HCT116 (cell line): ENCODE measurements around the gene CPA5. TPM values are rescaled to one million over a fixed set of nuclear protein-coding genes. Genes with fewer than 3 reads are reported as not detected.

Experiments used
- ATAC-seq: fragments of 200-7000 bp; cut with Tn5 transposase; 2 replicates; pipeline ENCODE4 v1.9.1; 2020; ENCODE audit warnings: mild to moderate bottlenecking, moderate library complexity
- BruUV-seq: library from RNA; stranded (reverse); fragments of 400-500 nt; replicated peaks from 2 replicates; lab custom pipeline; 2021; lab: Mats Ljungman, UMichigan
- CTCF ChIA-PET: fragments of 300-600 bp; sonication (Branson Sonifier 250); formaldehyde crosslinking; loops from one replicate; lab custom pipeline; 2021; ENCODE audit warnings: antibody characterized with exemption; lab: Charles Lee
- POLR2A ChIA-PET: fragments of 300-600, 350-600 bp; sonication (Branson Sonifier 250); formaldehyde crosslinking; loops from one replicate; lab custom pipeline; 2021; ENCODE audit warnings: antibody characterized with exemption; lab: Charles Lee
- RAD21 ChIA-PET, 2 experiments: fragments of 300-600 bp; sonication (Branson Sonifier 250); formaldehyde crosslinking; loops; one replicate each; lab custom pipeline; 2023; ENCODE audit warnings: low total read pairs in 2 of 2; ENCODE audit not compliant: uncharacterized antibody in 2 of 2, unreplicated experiment in 2 of 2, low non-redundant PET in 1 of 2; lab: Charles Lee
- DNase-seq: peaks from one replicate; pipeline ENCODE4 v3.0.0-alpha.2; 2010; ENCODE audit warnings: low read depth, low spot score
- H2AFZ ChIP-seq: fragments of 200-600 bp; shearing (Covaris generic), sonication (generic); 2 replicates; pipeline ENCODE4 v1.6.1; 2017; ENCODE audit warnings: low read depth, mixed run types, mixed read lengths, antibody characterized with exemption, low read length; ENCODE audit not compliant: poor library complexity, severe bottlenecking
- H3K27ac ChIP-seq: 2 replicates; pipeline ENCODE4 v1.5.1; 2012; ENCODE audit warnings: low read depth, low read length
- H3K27me3 ChIP-seq: fragments of 200-600 bp; sonication (generic); 2 replicates; pipeline ENCODE4 v1.6.1; 2016; ENCODE audit warnings: mixed run types, low read length, mixed read lengths; ENCODE audit not compliant: insufficient read depth
- H3K36me3 ChIP-seq, 2 experiments: fragments of 200-500 bp in 1 of 2; fragments of 200-600 bp in 1 of 2; sonication (Bioruptor generic) in 1 of 2; sonication (generic) in 1 of 2; 2 replicates each; pipeline versions ENCODE4 v1.5.1 to v1.6.1; 2014 to 2016; ENCODE audit warnings: low read length in 2 of 2, inconsistent platforms in 1 of 2, mixed read lengths in 1 of 2, mixed run types in 1 of 2; ENCODE audit not compliant: insufficient read depth in 2 of 2, control insufficient read depth in 1 of 2
- H3K4me1 ChIP-seq, 2 experiments: fragments of 200-600 bp in 1 of 2; sonication (generic) in 1 of 2; 2 replicates each; pipeline versions ENCODE4 v1.5.1 to v1.6.1; 2012 to 2017; ENCODE audit warnings: low read length in 2 of 2, inconsistent platforms in 1 of 2, mild to moderate bottlenecking in 1 of 2, mixed read lengths in 1 of 2, mixed run types in 1 of 2, moderate library complexity in 1 of 2; ENCODE audit not compliant: insufficient read depth in 2 of 2, control insufficient read depth in 1 of 2
- H3K4me2 ChIP-seq: fragments of 200-600 bp; sonication (generic); 2 replicates; pipeline ENCODE4 v1.6.1; 2017; ENCODE audit warnings: mixed run types, low read length, mixed read lengths
- H3K4me3 ChIP-seq, 2 experiments: fragments of 200-600 bp in 1 of 2; sonication (generic) in 1 of 2; replicated peaks in 1 of 2; 2 replicates each; pipeline ENCODE4 v1.5.1; 2011 to 2016; ENCODE audit warnings: low read length in 2 of 2, control low read depth in 1 of 2, low read depth in 1 of 2, mild to moderate bottlenecking in 1 of 2, mixed read lengths in 1 of 2, mixed run types in 1 of 2
- H3K79me2 ChIP-seq: fragments of 200-600 bp; sonication (generic); 2 replicates; pipeline ENCODE4 v1.6.1; 2017; ENCODE audit warnings: mild to moderate bottlenecking, mixed run types, low read length, moderate library complexity, mixed read lengths; ENCODE audit not compliant: insufficient read depth
- H3K9ac ChIP-seq: fragments of 200-600 bp; sonication (generic); 2 replicates; pipeline ENCODE4 v1.6.1; 2016; ENCODE audit warnings: low read length, mixed read lengths
- H3K9me2 ChIP-seq: fragments of 200-600 bp; sonication (generic), shearing (Covaris generic); 2 replicates; pipeline ENCODE4 v1.6.1; 2017; ENCODE audit warnings: mixed run types, mild to moderate bottlenecking, moderate library complexity; ENCODE audit not compliant: insufficient read depth
- H3K9me3 ChIP-seq, 2 experiments: fragments of 200-500 bp in 1 of 2; fragments of 200-600 bp in 1 of 2; sonication (Bioruptor generic) in 1 of 2; sonication (generic) in 1 of 2; 2 replicates each; pipeline ENCODE4 v1.6.1; 2014 to 2017; ENCODE audit warnings: low read length in 2 of 2, mixed read lengths in 2 of 2, inconsistent platforms in 1 of 2, low read depth in 1 of 2, mild to moderate bottlenecking in 1 of 2, mixed run types in 1 of 2, moderate library complexity in 1 of 2; ENCODE audit not compliant: control insufficient read depth in 1 of 2, insufficient read depth in 1 of 2
- H4K20me1 ChIP-seq: fragments of 200-600 bp; sonication (generic), shearing (Covaris generic); 2 replicates; pipeline ENCODE4 v1.6.1; 2017; ENCODE audit warnings: mixed run types, mild to moderate bottlenecking, moderate library complexity; ENCODE audit not compliant: insufficient read depth
- CBX3 ChIP-seq: IDR thresholded peaks from 2 replicates; pipeline ENCODE4 v1.6.1; 2012; ENCODE audit warnings: low read depth
- CEBPB ChIP-seq: IDR thresholded peaks from 2 replicates; pipeline ENCODE4 v1.6.1; 2012; ENCODE audit warnings: low read depth
- EGR1 ChIP-seq: IDR thresholded peaks from 2 replicates; pipeline ENCODE4 v1.6.1; 2012; ENCODE audit warnings: low read depth
- FOSL1 ChIP-seq: IDR thresholded peaks from 2 replicates; pipeline ENCODE4 v1.6.1; 2012; ENCODE audit warnings: low read depth
- JUND ChIP-seq: IDR thresholded peaks from 2 replicates; pipeline ENCODE4 v1.6.1; 2012
- POLR2AphosphoS5 ChIP-seq: IDR thresholded peaks from 2 replicates; pipeline ENCODE4 v1.6.1; 2011; ENCODE audit warnings: mild to moderate bottlenecking, low read depth, low read length, moderate library complexity
- RAD21 ChIP-seq: IDR thresholded peaks from 2 replicates; pipeline ENCODE4 v1.6.1; 2012; ENCODE audit warnings: low read depth, mild to moderate bottlenecking
- SIN3A ChIP-seq: IDR thresholded peaks from 2 replicates; pipeline ENCODE4 v1.6.1; 2012; ENCODE audit warnings: low read depth
- SP1 ChIP-seq: IDR thresholded peaks from 2 replicates; pipeline ENCODE4 v1.6.1; 2012; ENCODE audit warnings: low read depth
- SRF ChIP-seq: IDR thresholded peaks from 2 replicates; pipeline ENCODE4 v1.6.1; 2012; ENCODE audit warnings: low read depth
- ZFX ChIP-seq: fragments of 450-650 bp; IDR thresholded peaks from 2 replicates; pipeline ENCODE4 v1.6.1; 2017
- intact Hi-C: fragments of 100-400 bp; cut with micrococcal nuclease; formaldehyde crosslinking; loops from 2 replicates; pipeline ENCODE4 v1.10.0; 2022
- total RNA-seq: library from RNA; stranded (reverse); gene quantifications from one replicate; pipeline ENCODE4 v1.2.1, GENCODE V29; 2021; ENCODE audit not compliant: unreplicated experiment
- TF ChIP-seq, protein P1 (sequence below): IDR thresholded peaks from 2 replicates; pipeline ENCODE4 v1.6.1; 2012
- TF ChIP-seq, protein P2 (sequence below), 3 experiments: fragments of 200-600 bp in 1 of 3; sonication (generic) in 1 of 3; IDR thresholded peaks in 2 of 3; conservative IDR thresholded peaks in 1 of 3; 2 replicates each; pipeline ENCODE4 v1.5.1; 2012 to 2017; ENCODE audit warnings: low read depth in 2 of 3, low read length in 2 of 3, antibody characterized with exemption in 1 of 3, borderline replicate concordance in 1 of 3, control low read depth in 1 of 3, mild to moderate bottlenecking in 1 of 3, mixed read lengths in 1 of 3, mixed run types in 1 of 3, moderate library complexity in 1 of 3; ENCODE audit not compliant: insufficient read depth in 1 of 3

The CPA5 gene
- total RNA-seq, 1 experiment from 2014 or later, result not detected

DNA sequence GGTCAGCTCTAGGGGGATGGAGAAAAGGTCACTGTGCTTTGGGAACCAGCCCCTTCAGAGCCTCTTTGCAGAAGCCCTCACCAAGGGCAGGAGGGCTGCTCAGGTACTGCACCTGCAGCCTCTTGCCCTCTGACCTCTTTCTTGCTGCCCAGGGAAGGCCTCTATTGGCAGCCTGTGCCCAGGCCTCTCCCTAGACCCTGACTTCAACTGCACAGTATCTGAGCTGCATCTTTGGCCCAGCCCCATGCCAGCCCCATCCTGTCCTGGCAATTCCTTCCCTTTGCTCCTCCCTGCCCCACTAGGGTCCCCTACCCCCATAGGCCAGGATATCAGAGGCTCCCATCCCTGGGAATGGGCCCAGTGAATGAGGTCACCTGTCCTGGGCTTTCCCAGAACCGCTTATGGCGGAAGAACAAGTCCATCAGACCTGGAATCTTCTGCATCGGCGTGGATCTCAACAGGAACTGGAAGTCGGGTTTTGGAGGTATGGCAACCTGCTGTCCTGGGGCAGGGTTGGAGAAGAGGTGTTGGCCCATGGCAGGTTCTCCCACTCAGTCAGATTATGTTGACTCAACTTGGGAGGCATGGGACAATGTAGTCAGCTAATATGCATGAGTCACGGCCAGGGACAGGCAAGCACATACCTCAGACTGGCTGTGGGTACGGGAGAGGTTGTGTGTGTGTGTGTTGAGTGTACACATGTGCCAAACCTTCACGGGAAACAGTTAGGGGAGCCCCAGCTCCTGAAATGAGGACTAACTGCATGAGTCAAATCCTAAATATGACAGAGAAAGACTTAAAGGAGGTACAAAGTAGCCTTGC is 18.6 kb downstream of the CPA5 start:
- Histone ChIP-seq H3K27me3 (no peaks in the 10 kb centered on the region), H3K9ac (peak overlapping the region; percentile 41), H3K4me2 (peak overlapping the region; percentile 60), H3K4me3 (0 out of 4 replicates have a peak overlapping the region, but pooled peaks of 1 of the 2 experiments have one; percentile 7), H3K4me1 (peaks cover 26 to 50% of the 10 kb centered on the region in 2 experiments), H3K9me3 (peaks cover 0 to 21% of the 10 kb centered on the region in 2 experiments; a peak in 1 of 4 replicates), H2AFZ (peak overlapping the region; percentile 14), H3K79me2 (no peaks in the 10 kb centered on the region), H3K27ac (peak overlapping the region; percentile 36; the same call in 1 of the 2 replicates), H3K36me3 (no peaks in the 10 kb centered on the region), H4K20me1 (no peaks in the 10 kb centered on the region), H3K9me2 (no peaks in the 10 kb centered on the region)
- ChIA-PET RAD21 (no interaction called here), CTCF (no interaction called here), POLR2A (no interaction called here)
- BruUV-seq, result no TSS peak
- ATAC-seq, result peak; percentile 88
- DNase-seq, result peak; percentile 85
- TF ChIP-seq EGR1 (peak; percentile 52), POLR2AphosphoS5 (peak; percentile 65), RAD21 (no peak; the same call in 1 of the 2 replicates), JUND (peak; percentile 98), SIN3A (no peak), FOSL1 (peak; percentile 99), SRF (peak; percentile 48; the same call in 1 of the 2 replicates), SP1 (peak; percentile 84), CEBPB (peak; percentile 41; the same call in 1 of the 2 replicates), ZFX (no peak), CBX3 (peak; percentile 91)
- TF ChIP-seq, protein P1, sequence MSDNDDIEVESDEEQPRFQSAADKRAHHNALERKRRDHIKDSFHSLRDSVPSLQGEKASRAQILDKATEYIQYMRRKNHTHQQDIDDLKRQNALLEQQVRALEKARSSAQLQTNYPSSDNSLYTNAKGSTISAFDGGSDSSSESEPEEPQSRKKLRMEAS, result peak; percentile 82
- TF ChIP-seq, protein P2, sequence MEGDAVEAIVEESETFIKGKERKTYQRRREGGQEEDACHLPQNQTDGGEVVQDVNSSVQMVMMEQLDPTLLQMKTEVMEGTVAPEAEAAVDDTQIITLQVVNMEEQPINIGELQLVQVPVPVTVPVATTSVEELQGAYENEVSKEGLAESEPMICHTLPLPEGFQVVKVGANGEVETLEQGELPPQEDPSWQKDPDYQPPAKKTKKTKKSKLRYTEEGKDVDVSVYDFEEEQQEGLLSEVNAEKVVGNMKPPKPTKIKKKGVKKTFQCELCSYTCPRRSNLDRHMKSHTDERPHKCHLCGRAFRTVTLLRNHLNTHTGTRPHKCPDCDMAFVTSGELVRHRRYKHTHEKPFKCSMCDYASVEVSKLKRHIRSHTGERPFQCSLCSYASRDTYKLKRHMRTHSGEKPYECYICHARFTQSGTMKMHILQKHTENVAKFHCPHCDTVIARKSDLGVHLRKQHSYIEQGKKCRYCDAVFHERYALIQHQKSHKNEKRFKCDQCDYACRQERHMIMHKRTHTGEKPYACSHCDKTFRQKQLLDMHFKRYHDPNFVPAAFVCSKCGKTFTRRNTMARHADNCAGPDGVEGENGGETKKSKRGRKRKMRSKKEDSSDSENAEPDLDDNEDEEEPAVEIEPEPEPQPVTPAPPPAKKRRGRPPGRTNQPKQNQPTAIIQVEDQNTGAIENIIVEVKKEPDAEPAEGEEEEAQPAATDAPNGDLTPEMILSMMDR (IDR thresholded peaks at IDR 0.05 in 2 of 3, conservative IDR thresholded peaks at IDR 0.05 in 1 of 3; ENCODE audit: borderline replicate concordance in 1 of 3, insufficient read depth in 1 of 3, low read depth in 2 of 3, low read length in 2 of 3), result no peak
- intact Hi-C loops, result no loop called here
